IPS-NIHi7 (cell line): ENCODE measurements around the gene ZNF385C.

Experiments used
- DNase-seq: peaks from one replicate; pipeline ENCODE4 v3.0.0; 2012; ENCODE audit warnings: mixed read lengths; ENCODE audit errors: extremely low spot score

Gene ZNF385C

GRCh38 chr17:41988418-41988817 lies 109.9 kb downstream of the ZNF385C start:
- DNase-seq, result no peak

GRCh38 chr17:41987642-41988041 lies 110.6 kb downstream of the ZNF385C start:
- no peak for DNase-seq

GRCh38 chr17:41986634-41987033 lies 111.6 kb downstream of the ZNF385C start:
- no peak for DNase-seq

GRCh38 chr17:41985919-41986318 lies 112.4 kb downstream of the ZNF385C start:
- no peak for DNase-seq

GRCh38 chr17:41984454-41984853 lies 113.8 kb downstream of the ZNF385C start:
- DNase-seq, result no peak

GRCh38 chr17:41982026-41982760 lies 116.1 kb downstream of the ZNF385C start:
- DNase-seq, result no peak

GRCh38 chr17:41977991-41978390 lies 120.3 kb downstream of the ZNF385C start:
- no peak for DNase-seq

- no peak for DNase-seq
Observed at GRCh38 chr17:41976142-41976768, 122.0 kb downstream of the ZNF385C start.
